Mesothelial cell of epicardium (in vitro differentiated cells): ENCODE measurements around the gene CX3CR1. TPM values are rescaled to one million over a fixed set of nuclear protein-coding genes. Genes with fewer than 3 reads are reported as not detected.

Experiments
- DNase-seq, 2 experiments: peaks; one replicate each; pipeline ENCODE4 v3.0.0; 2021; ENCODE audit warnings: low spot score in 2 of 2; ENCODE audit not compliant: unreplicated experiment in 2 of 2
- H3K27ac Mint-ChIP-seq: 2 replicates; pipeline ENCODE4 v1.8.0; 2021; ENCODE audit warnings: mixed read lengths
- H3K27me3 Mint-ChIP-seq: 2 replicates; pipeline ENCODE4 v1.8.0; 2021; ENCODE audit warnings: low read depth, mixed read lengths
- H3K36me3 Mint-ChIP-seq: 2 replicates; pipeline ENCODE4 v1.8.0; 2021; ENCODE audit warnings: mixed read lengths
- H3K4me1 Mint-ChIP-seq: 2 replicates; pipeline ENCODE4 v1.8.0; 2021; ENCODE audit warnings: mixed read lengths
- H3K4me3 Mint-ChIP-seq: 2 replicates; pipeline ENCODE4 v1.8.0; 2021; ENCODE audit warnings: mild to moderate bottlenecking, moderate library complexity, mixed read lengths
- H3K9me3 Mint-ChIP-seq: 2 replicates; pipeline ENCODE4 v1.8.0; 2021; ENCODE audit warnings: mixed read lengths
- CTCF ChIP-seq: fragments of 200-600 bp; sonication (generic); IDR thresholded peaks from one replicate; pipeline ENCODE4 v1.5.0; 2021; ENCODE audit warnings: antibody characterized with exemption; ENCODE audit not compliant: unreplicated experiment
- total RNA-seq: library from RNA; stranded (reverse); gene quantifications from 3 replicates; pipeline ENCODE4 v1.2.1, GENCODE V29; 2021

Gene CX3CR1
- total RNA-seq, 1 donor from 2014 or later: 0.22 TPM

DNA sequence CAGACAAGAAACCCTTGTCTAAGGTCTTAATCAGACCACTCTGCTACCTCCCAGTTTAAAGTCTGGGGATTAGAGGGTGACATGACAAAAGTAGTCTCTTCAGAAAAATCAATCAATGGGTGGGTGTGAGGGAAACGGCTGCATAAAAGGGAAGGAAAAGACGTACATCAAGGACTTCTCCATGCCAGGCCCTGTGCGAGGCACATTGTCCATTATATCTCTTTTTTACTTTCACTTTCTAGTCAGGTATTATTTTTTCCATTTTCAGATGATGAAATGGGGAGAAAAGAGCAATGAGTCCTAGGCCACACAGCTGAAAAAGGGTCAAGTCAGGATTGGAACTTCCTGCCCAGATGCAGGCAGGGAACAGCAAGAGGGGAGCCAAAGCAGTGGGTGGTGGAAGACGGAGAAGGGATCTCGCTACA is 4.6 kb upstream of the CX3CR1 start:
- peaks cover 4% of the 10 kb centered on the region for H3K4me1 Mint-ChIP-seq
- no peaks in the 10 kb centered on the region for H3K9me3 Mint-ChIP-seq
- DNase-seq: no peak
- no peaks in the 10 kb centered on the region for H3K36me3 Mint-ChIP-seq
- no peak for TF ChIP-seq CTCF
- H3K4me3 Mint-ChIP-seq: no peak overlapping the region
- no peak overlapping the region for H3K27ac Mint-ChIP-seq
- no peaks in the 10 kb centered on the region for H3K27me3 Mint-ChIP-seq

DNA sequence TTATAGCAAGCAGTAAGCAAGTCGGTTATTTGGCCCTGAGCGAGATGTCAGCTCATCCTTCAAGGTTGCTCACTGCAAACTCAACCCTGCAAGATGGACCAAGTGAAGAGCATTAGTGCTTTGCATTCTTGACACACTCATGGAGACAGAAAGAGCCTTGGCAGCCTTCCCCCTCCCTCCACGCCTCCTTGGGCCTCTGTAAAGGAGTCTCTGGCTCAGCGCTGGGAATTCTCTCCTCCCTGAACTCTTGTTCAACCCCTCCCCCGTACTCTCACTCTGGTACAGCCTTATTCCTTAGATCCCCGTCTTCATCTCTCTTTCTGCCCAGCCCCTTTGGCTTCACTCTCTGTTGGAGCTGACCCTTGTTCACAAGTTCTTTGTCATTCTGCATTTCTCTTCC is 2.2 kb upstream of the CX3CR1 start:
- Mint-ChIP-seq H3K9me3 (no peaks in the 10 kb centered on the region), H3K27ac (no peak overlapping the region), H3K36me3 (no peaks in the 10 kb centered on the region), H3K4me3 (no peak overlapping the region), H3K4me1 (peaks cover 13% of the 10 kb centered on the region), H3K27me3 (no peaks in the 10 kb centered on the region)
- TF ChIP-seq CTCF: no peak
- no peak for DNase-seq

DNA sequence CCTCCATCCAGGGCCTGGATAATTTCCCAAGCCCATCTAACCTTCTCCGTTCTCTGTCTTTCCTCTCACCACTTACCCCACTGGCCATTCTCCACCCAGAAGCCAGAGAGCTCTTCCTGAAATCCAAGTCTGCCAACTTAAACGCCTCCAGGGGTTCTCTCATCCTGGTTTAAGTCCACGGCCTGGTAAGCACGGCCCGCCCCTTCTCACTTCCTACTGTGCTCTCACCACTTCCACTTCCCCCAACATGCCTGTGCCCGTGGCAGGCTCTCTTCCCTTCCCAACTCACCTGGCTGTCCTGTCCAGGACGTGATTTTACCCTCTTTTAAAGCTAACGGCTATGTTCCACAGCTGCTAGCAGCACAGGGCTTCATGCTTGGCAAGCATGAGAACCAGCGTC is 1.7 kb upstream of the CX3CR1 start:
- no peak overlapping the region for H3K4me3 Mint-ChIP-seq
- H3K36me3 Mint-ChIP-seq: no peaks in the 10 kb centered on the region
- no peaks in the 10 kb centered on the region for H3K9me3 Mint-ChIP-seq
- TF ChIP-seq CTCF: no peak
- no peak for DNase-seq
- H3K27me3 Mint-ChIP-seq: no peaks in the 10 kb centered on the region
- no peak overlapping the region for H3K27ac Mint-ChIP-seq
- peaks cover 13% of the 10 kb centered on the region for H3K4me1 Mint-ChIP-seq

GRCh38 chr3:39280571-39280970 is 735 bp upstream of the CX3CR1 start:
- TF ChIP-seq CTCF: no peak
- no peak overlapping the region for H3K4me3 Mint-ChIP-seq
- peaks cover 13% of the 10 kb centered on the region for H3K4me1 Mint-ChIP-seq
- H3K27me3 Mint-ChIP-seq: peaks cover 5% of the 10 kb centered on the region
- no peaks in the 10 kb centered on the region for H3K9me3 Mint-ChIP-seq
- H3K36me3 Mint-ChIP-seq: no peaks in the 10 kb centered on the region
- no peak overlapping the region for H3K27ac Mint-ChIP-seq
- DNase-seq: no peak

DNA sequence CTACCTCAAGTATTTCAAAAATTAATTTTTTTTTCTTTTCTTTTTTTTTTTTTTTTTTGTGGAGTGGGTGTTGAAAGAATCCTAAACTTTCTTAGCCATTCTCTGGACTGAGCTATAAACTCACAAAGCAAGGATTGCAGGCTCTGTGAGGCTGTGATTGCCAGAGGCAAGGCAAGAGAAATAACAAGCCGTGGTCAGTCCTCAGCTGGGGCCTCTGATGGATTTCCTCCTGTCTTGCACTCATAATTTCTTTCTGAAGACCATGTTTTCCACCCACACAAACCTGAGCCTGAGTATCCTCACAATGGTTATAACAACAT is 1.3 kb downstream of the CX3CR1 start:
- no peak for DNase-seq
- no peak overlapping the region for H3K4me3 Mint-ChIP-seq
- H3K27me3 Mint-ChIP-seq: peaks cover 5% of the 10 kb centered on the region
- peaks cover 13% of the 10 kb centered on the region for H3K4me1 Mint-ChIP-seq
- no peaks in the 10 kb centered on the region for H3K36me3 Mint-ChIP-seq
- H3K9me3 Mint-ChIP-seq: no peaks in the 10 kb centered on the region
- TF ChIP-seq CTCF: no peak
- no peak overlapping the region for H3K27ac Mint-ChIP-seq

GRCh38 chr3:39277893-39278615 is 1.8 kb downstream of the CX3CR1 start:
- DNase-seq: no peak
- Mint-ChIP-seq H3K9me3 (no peaks in the 10 kb centered on the region), H3K27ac (peak overlapping the region; percentile 66)

More at GRCh38 chr3:39277893-39278615, 1.8 kb downstream of the CX3CR1 start:
- no peak for TF ChIP-seq CTCF
- H3K4me3 Mint-ChIP-seq: no peak overlapping the region
- H3K4me1 Mint-ChIP-seq: peaks cover 13% of the 10 kb centered on the region
- no peaks in the 10 kb centered on the region for H3K36me3 Mint-ChIP-seq
- peaks cover 5% of the 10 kb centered on the region for H3K27me3 Mint-ChIP-seq
